SK-N-DZ (cell line): ENCODE results near the gene AFTPH. TPM values are rescaled to one million over a fixed set of nuclear protein-coding genes. Genes with fewer than 3 reads are reported as not detected.

Experiments
- DNase-seq: peaks from one replicate; pipeline ENCODE4 v3.0.0-alpha.2; 2015; ENCODE audit warnings: low spot score
- polyA plus RNA-seq, 2 experiments: library from polyadenylated mRNA; depleted of rRNA; stranded (reverse); fragments of >200 nt; gene quantifications; 2 replicates each; pipeline ENCODE4 v1.2.3, GENCODE V29; 2014

AFTPH gene, protein sequence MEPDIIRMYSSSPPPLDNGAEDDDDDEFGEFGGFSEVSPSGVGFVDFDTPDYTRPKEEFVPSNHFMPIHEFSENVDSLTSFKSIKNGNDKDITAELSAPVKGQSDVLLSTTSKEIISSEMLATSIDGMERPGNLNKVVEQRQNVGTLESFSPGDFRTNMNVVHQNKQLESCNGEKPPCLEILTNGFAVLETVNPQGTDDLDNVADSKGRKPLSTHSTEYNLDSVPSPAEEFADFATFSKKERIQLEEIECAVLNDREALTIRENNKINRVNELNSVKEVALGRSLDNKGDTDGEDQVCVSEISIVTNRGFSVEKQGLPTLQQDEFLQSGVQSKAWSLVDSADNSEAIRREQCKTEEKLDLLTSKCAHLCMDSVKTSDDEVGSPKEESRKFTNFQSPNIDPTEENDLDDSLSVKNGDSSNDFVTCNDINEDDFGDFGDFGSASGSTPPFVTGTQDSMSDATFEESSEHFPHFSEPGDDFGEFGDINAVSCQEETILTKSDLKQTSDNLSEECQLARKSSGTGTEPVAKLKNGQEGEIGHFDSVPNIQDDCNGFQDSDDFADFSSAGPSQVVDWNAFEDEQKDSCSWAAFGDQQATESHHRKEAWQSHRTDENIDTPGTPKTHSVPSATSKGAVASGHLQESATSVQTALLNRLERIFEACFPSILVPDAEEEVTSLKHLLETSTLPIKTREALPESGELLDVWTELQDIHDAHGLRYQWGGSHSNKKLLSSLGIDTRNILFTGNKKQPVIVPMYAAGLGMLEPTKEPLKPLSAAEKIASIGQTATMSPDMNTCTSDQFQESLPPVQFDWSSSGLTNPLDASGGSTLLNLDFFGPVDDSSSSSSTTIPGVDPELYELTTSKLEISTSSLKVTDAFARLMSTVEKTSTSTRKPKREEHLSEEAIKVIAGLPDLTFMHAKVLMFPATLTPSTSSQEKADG
- 18.4 and 20.4 TPM in 2 replicates for polyA plus RNA-seq (2014; cell fraction: cytosol; rRNA removed)
- 17.1 and 19.9 TPM in 2 replicates for polyA plus RNA-seq (2014; cell fraction: nucleus; rRNA removed)

- DNase-seq: peak; percentile 98
These were observed at the start of gene AFTPH for GRCh38 chr2:64523666-64524603. Gene AFTPH, plus strand, starts transcription at chr2:64524328. Its CDS starts 27,147 bp downstream, at chr2:64551475.

DNA sequence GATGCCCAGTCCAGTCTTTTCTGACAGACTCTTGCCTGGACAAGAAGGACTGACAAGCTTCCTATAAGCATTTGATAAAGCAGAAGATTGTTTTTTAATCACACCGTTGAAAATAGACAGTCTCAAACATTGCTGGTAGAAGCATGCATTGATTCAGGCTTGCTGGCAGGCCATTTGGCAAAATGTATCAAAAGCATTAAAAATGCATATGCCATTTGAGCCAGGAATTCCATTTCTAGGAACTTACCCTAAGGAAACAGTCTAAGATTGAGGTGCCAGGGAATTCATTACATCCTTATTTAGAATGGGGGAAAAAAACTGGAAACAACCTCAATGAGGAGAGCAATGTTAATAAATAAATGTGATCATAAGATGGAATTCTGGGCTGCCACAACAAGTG is 49.5 kb upstream of the AFTPH start:
- DNase-seq: no peak

DNA sequence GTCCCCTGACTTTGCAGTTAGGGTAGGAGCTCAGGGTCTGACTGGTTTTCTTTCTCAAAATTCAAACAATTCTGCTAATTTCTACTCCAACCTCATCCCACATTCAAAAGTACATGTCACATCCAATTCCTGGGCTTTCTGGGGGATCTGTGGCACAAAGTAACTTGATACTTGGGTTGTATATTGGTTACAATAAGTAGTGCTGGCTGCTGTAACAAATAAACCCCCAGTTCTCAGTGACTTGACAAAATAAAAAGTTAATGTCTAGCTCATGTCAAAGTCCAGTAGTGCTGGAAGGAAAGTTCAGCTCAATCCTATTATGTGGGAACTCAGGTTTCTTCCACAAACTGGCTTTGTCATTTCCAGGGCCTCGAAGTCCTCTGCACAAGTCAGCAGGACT is 47.1 kb upstream of the AFTPH start:
- DNase-seq: no peak

DNA sequence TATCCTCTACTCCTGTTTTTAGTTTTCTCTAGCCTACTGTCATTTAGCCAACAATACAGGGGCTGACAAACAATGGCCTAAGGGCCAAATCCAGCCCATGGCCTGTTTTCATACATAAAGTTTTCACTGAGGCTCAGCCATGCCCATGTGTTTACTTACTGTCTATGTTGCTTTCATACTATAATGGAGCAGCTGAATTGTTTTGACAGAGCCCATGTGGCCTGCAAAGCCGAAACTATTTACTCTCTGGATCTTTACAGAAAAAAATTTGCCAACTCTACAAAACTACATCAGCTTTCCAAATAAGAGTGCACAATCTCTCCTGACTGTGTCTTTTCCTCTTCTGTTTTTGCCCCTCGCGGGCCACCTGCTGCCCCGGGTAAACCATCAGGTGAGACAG is 46.1 kb upstream of the AFTPH start:
- no peak for DNase-seq

DNA sequence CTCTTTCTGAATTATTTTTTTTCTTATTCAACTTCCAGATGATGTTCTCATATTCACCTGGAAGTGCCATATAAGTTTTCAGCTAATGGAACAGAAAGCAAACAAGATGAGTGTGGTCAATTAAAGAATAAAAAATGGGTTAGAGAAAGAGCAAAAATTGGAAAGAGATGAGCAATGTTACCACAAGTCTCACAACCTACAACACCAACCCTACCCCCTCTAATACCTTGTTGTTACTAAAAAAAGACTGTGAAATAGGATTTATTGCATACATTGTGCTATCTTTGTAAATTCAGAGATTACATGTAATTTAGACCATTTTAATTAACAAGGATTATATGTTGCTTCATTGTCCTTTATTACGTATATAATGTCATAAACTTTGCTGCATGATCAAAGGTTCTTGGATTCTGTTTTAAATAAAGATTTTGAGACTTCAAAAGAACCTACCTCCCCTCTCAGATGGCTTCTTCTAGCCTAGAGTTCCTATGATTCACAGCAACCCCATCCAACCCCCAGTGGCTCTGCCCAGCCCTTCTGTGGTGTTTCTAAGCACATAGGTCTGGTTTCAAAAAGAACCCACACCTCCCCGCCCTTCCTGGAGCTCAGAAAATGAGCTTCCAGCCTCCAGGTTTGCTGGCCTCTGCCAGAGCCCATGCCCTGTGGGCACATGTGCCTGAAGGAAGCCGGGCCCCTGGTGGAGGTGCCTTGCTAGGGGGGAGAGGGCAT is 45.5 kb upstream of the AFTPH start:
- DNase-seq: no peak

DNA sequence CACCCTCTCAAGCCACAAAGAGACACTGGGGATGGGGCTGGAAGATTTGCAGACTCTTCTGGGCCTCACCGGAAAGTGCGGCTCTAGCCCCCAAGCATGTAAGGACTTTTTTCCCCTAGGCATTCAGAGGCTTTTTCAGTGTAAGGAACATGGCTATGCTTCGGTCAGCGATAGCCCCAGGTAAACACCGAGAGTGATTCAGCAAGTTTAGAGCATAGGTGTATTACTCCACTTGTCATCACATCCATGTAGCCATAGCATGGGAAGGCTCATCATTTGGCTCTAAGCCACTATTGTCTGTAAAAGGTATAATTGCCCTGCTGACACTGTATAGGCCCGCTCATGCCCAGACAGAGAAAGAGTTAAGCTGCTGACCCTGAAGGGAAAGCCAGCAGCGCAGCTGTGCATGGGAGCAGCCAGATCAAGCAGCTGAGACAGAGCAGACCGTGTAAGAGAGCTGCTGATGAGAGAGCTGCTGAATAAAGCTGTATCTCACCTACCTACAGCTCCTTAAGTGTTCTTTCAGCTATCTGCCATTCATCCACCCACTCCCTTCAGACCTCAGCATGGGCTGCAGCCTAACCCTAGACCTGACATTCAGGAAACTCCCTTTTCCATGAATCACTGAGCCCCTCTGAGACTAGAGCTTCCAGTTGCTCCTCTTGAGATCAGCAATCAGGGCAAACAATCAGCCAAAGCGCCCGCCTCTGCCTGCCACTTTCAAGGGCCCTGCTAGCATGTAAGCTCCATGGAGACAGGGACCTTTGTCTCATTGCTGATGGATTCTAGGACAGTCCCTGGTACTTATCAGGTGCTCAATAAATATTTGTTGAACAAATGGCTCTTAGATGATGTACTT is 44.6 kb upstream of the AFTPH start:
- no peak for DNase-seq

GRCh38 chr2:64481665-64482064 is 42.5 kb upstream of the AFTPH start:
- no peak for DNase-seq

- no peak for DNase-seq
These were observed 41.9 kb upstream of the AFTPH start for GRCh38 chr2:64482243-64482642.

DNA sequence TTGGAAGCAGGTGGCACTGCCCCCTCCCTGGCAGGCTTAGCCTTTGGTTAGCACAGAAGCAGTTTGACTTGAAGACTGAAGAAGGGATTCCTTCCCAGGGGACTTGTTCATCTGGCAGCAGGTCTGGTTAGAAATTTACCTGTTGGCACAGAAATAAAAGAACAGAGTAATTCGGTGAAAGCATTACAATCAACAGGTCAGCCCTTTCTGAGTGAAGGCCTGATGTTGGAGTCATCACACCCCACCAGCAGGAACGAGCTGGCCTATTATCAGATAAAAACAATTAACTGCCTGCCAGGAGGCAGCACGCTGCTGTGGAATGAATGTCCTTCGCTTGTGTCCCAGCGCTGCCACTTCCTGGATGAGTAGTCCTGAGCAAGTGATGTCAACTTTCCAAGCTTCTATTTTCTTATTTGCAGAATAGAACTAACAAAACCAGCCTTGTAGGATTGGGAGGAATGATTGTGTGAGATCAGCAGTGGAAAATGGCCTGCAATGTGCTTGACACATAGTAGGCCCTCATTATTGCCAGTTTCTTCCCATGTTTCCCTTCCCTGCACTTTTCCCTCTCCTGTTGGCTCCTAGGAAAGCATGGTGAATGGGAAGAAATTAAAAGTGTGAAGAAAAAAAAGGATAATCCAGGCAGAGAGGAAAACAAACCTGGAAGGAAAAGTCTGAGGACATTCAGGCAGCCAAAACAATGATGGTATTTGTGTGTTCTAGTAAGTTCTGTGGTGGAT is 41.2 kb upstream of the AFTPH start:
- DNase-seq: peak; percentile 52

GRCh38 chr2:64485331-64485730 is 38.8 kb upstream of the AFTPH start:
- DNase-seq: no peak

DNA sequence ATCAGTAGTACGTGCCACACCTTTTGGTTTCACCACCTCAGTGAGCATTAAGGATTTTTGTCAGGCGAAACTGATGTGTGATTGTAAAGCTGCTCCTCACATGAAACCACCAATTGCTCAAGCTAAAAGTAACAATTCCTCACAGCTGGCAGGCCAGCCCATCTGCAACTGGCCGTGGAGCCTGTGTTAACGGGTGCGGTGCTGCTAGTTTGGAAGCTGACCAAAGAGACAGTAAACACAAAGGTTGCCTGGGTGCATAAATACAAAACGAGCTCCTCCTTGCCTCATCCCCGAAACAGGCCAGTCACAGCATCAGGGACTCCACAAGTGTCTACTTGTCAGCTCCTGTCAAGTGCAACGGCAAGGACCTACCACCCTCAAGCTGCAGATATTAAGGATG is 38.2 kb upstream of the AFTPH start:
- no peak for DNase-seq

- DNase-seq: peak; percentile 26
These were observed 36.7 kb upstream of the AFTPH start for GRCh38 chr2:64487256-64488049.

DNA sequence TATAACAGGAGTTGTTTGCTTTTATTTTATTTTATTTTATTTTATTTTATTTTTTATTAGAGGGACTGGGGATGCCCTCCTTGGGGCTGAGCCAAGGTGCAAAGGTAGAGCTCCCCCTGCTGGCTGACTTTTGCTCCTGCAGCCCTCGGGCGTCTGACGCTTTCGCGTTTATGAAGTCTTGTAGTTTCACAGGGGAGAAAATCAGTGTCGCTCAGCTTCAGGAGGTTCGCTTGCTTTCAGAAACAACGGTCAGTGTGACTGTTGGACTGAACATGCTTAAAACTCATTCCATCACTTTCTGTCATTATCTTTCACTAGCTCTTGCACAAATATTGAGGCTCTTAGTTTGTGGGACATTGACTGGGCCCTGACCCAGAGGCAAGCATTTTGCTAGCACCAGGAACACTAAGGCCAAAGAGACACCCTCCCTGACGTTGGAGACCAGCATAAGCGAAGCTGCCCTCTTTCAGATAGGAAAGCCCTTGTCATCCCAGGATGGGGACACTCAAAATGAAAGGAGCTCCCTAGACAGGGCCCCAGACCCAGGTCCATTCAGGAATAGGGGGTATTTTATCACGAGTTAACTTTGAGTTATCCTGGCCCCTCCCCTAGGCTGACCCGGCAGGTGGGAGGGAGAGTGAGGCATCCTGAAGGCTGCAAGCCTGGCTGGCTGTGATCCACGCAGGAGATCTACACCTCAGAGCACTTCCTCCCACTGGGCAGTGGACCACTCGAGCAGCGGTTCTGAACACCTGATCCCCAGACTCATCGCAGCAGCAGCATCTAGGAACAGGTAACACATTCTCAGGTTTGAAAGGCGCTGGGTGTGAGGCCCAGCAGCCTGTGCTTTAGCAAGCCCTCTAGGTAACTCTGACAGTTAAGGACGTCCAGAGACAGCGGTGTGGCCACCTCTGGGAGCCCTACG is 35.8 kb upstream of the AFTPH start:
- peak; percentile 62 for DNase-seq

- no peak for DNase-seq
These were observed 34.9 kb upstream of the AFTPH start for GRCh38 chr2:64489081-64489751.

DNA sequence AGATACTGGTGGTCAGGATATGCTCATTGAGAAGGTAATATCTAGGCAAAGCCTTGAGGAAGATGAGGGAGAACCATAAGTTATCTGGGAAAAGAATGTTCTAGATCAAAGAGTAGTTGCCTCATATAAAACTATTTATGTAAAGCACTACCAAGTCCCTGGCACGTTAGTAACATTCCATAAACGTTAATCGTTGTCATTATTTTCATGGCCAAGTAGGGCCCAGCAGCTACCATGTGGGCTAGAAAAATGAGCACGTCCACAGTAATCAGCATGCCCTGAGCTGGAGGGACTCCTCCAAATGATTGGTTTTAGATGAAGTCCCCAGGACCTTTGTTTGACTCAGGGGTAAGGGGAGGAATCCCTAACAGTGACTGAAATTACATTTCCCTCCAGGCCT is 32.7 kb upstream of the AFTPH start:
- DNase-seq: no peak

GRCh38 chr2:64492272-64492671 is 31.9 kb upstream of the AFTPH start:
- DNase-seq: no peak
